ENCODE data around the gene ATG3. TPM values are rescaled to one million over a fixed set of nuclear protein-coding genes. Genes with fewer than 3 reads are reported as not detected.
"Not testable (repeated sequence)": the region's sequence is repeated elsewhere in the genome, so short reads cannot be mapped to it uniquely, and the experiment has no call there.

The ATG3 gene
- total RNA-seq, 1 experiment from 2014 or later = 126 TPM

GRCh38 chr3:112498914-112499711, 62.6 kb downstream of the ATG3 start, which contains the start of gene BTLA:
BTLA (minus strand) TSS chr3:112499472; CDS start chr3:112499358, 114 bp downstream.
- DNase-seq (ENCODE audit: low read depth) = no peak

GRCh38 chr3:112497897-112498548, 63.7 kb downstream of the ATG3 start:
- no peak for DNase-seq (ENCODE audit: low read depth)

GRCh38 chr3:112496366-112497067, 65.2 kb downstream of the ATG3 start:
- no peak for DNase-seq (ENCODE audit: low read depth)

GRCh38 chr3:112494448-112494767, 67.4 kb downstream of the ATG3 start:
- DNase-seq (ENCODE audit: low read depth) = not testable (repeated sequence)

- no peak for DNase-seq (ENCODE audit: low read depth)
These were observed 69.6 kb downstream of the ATG3 start for GRCh38 chr3:112492124-112492523.

- DNase-seq (ENCODE audit: low read depth) = no peak
These were observed 70.4 kb downstream of the ATG3 start for GRCh38 chr3:112491373-112491772.

GRCh38 chr3:112489674-112490479, 71.9 kb downstream of the ATG3 start:
- no peak for DNase-seq (ENCODE audit: low read depth)

GRCh38 chr3:112486811-112487505, 74.8 kb downstream of the ATG3 start:
- no peak for DNase-seq (ENCODE audit: low read depth)

- no peak for DNase-seq (ENCODE audit: low read depth)
These were observed 77.4 kb downstream of the ATG3 start for GRCh38 chr3:112484352-112484751.

- DNase-seq (ENCODE audit: low read depth) = no peak
These were observed 79.1 kb downstream of the ATG3 start for GRCh38 chr3:112482675-112483074.

Other genes with a start within 250 kb of the ATG3 start
- gene CD200, start 228.8 kb downstream of the ATG3 start, total RNA-seq (2014; rRNA removed; shearing (Covaris generic)) = 0.49 and 3.4 TPM in 2 replicates
- 0.10 TPM in 1 of 2 replicates, not detected in the other for gene BTLA, start 62.5 kb downstream of the ATG3 start, total RNA-seq (2014; rRNA removed; shearing (Covaris generic))
- 42.1 and 51.5 TPM in 2 replicates for gene SLC35A5, start 83 bp upstream of the ATG3 start, total RNA-seq (2014; rRNA removed; shearing (Covaris generic))
- 29.1 and 44.6 TPM in 2 replicates for gene CCDC80, start 79.2 kb upstream of the ATG3 start, total RNA-seq (2014; rRNA removed; shearing (Covaris generic))

All from RPMI7951 (cell line).